H1 (cell line): ENCODE results near the gene LCMT1. TPM values are rescaled to one million over a fixed set of nuclear protein-coding genes. Genes with fewer than 3 reads are reported as not detected.

ENCODE experiments used
- CTCF ChIA-PET: fragments of 300-600 bp; sonication (Branson Sonifier 250); formaldehyde crosslinking; loops from one replicate; lab custom pipeline; 2021; ENCODE audit not compliant: partially characterized antibody; lab: Charles Lee
- POLR2A ChIA-PET: fragments of 300-600 bp; sonication (Branson Sonifier 250); formaldehyde crosslinking; loops from one replicate; lab custom pipeline; 2021; ENCODE audit warnings: inconsistent platforms; ENCODE audit not compliant: partially characterized antibody; lab: Charles Lee
- DNase-seq, 2 experiments: peaks; one replicate each; pipeline versions ENCODE4 v3.0.0 to v3.0.0-alpha.2; 2010 to 2022; ENCODE audit warnings: low spot score in 2 of 2, low read depth in 1 of 2, mixed read lengths in 1 of 2
- FAIRE-seq: peaks from 2 replicates; lab custom pipeline; 2011; peaks lifted over from hg19 to GRCh38; lab: Jason Lieb, UNC
- H2AFZ ChIP-seq: 2 replicates; pipeline ENCODE4 v1.8.1; 2012; ENCODE audit warnings: low read length, inconsistent platforms
- H2AK5ac ChIP-seq: 2 replicates; pipeline ENCODE4 v1.6.1; 2013; ENCODE audit warnings: low read depth, low read length
- H2BK120ac ChIP-seq: replicated peaks from 2 replicates; pipeline ENCODE3; 2013; ENCODE audit warnings: low read depth, low read length, inconsistent platforms
- H2BK12ac ChIP-seq: 2 replicates; pipeline ENCODE4 v1.6.1; 2013; ENCODE audit warnings: low read depth, low read length
- H2BK15ac ChIP-seq: 2 replicates; pipeline ENCODE4 v1.6.1; 2013; ENCODE audit warnings: low read length
- H2BK20ac ChIP-seq: 2 replicates; pipeline ENCODE4 v1.6.1; 2013; ENCODE audit warnings: low read length
- H2BK5ac ChIP-seq: 2 replicates; pipeline ENCODE4 v1.6.1; 2013; ENCODE audit warnings: low read depth, low read length
- H3K14ac ChIP-seq: 2 replicates; pipeline ENCODE4 v1.6.1; 2013; ENCODE audit warnings: inconsistent platforms; ENCODE audit not compliant: insufficient read length
- H3K18ac ChIP-seq: 2 replicates; pipeline ENCODE4 v1.6.1; 2013; ENCODE audit warnings: low read length; ENCODE audit errors: extremely low read depth
- H3K23ac ChIP-seq: 2 replicates; pipeline ENCODE4 v1.6.1; 2013; ENCODE audit warnings: inconsistent platforms; ENCODE audit not compliant: insufficient read length
- H3K23me2 ChIP-seq: 2 replicates; pipeline ENCODE4 v1.6.1; 2013; ENCODE audit warnings: low read depth, low read length
- H3K27ac ChIP-seq: 2 replicates; pipeline ENCODE4 v1.6.1; 2011; ENCODE audit warnings: low read depth, low read length, inconsistent platforms
- H3K27me3 ChIP-seq, 4 experiments: replicated peaks in 1 of 4; 1 replicate in 1 of 4; 2 replicates in 3 of 4; pipeline versions ENCODE4 v1.6.1 to v1.8.1; 2011 to 2013; ENCODE audit warnings: low read length in 3 of 4, mild to moderate bottlenecking in 3 of 4, inconsistent platforms in 2 of 4, mixed read lengths in 2 of 4, moderate library complexity in 1 of 4; ENCODE audit not compliant: control insufficient read depth in 3 of 4, insufficient read depth in 3 of 4; ENCODE audit errors: extremely low read depth in 1 of 4
- H3K36me3 ChIP-seq, 4 experiments: 2 replicates each; pipeline versions ENCODE4 v1.6.1 to v1.8.1; 2011 to 2013; ENCODE audit warnings: mild to moderate bottlenecking in 4 of 4, low read length in 3 of 4, moderate library complexity in 2 of 4, control low read depth in 1 of 4, inconsistent platforms in 1 of 4; ENCODE audit not compliant: insufficient read depth in 4 of 4, control insufficient read depth in 2 of 4
- H3K4ac ChIP-seq: replicated peaks from 2 replicates; pipeline ENCODE3; 2013; ENCODE audit warnings: low read length, low read depth, mixed read lengths, inconsistent platforms; ENCODE audit not compliant: insufficient read length
- H3K4me1 ChIP-seq, 4 experiments: replicated peaks in 1 of 4; 1 replicate in 1 of 4; 2 replicates in 3 of 4; pipeline versions ENCODE4 v1.6.1 to v1.8.1; 2011 to 2013; ENCODE audit warnings: low read length in 3 of 4, inconsistent platforms in 2 of 4, mixed read lengths in 1 of 4; ENCODE audit not compliant: insufficient read depth in 4 of 4, control insufficient read depth in 3 of 4
- H3K4me2 ChIP-seq, 2 experiments: 2 replicates each; pipeline versions ENCODE4 v1.6.1 to v1.8.1; 2011 to 2013; ENCODE audit warnings: low read depth in 2 of 2, low read length in 2 of 2, control low read depth in 1 of 2, inconsistent platforms in 1 of 2, mild to moderate bottlenecking in 1 of 2; ENCODE audit not compliant: insufficient read depth in 1 of 2
- H3K4me3 ChIP-seq, 4 experiments: fragments of 200-600, 300-600 bp in 1 of 4; sonication (generic), shearing (Covaris generic), sonication (Bioruptor Twin) in 1 of 4; 2 replicates each; pipeline versions ENCODE4 v1.5.1 to v1.8.1; 2011 to 2016; ENCODE audit warnings: low read length in 4 of 4, low read depth in 3 of 4, control low read depth in 2 of 4, inconsistent platforms in 2 of 4, mild to moderate bottlenecking in 2 of 4, mixed read lengths in 1 of 4, moderate library complexity in 1 of 4; ENCODE audit not compliant: insufficient read depth in 2 of 4; ENCODE audit errors: extremely low read depth in 1 of 4
- H3K56ac ChIP-seq: replicated peaks from 2 replicates; pipeline ENCODE3; 2013; ENCODE audit warnings: low read depth, mild to moderate bottlenecking, mixed read lengths, low read length, inconsistent platforms; ENCODE audit not compliant: insufficient read length
- H3K79me1 ChIP-seq: 2 replicates; pipeline ENCODE4 v1.6.1; 2013; ENCODE audit warnings: low read depth, low read length, control low read depth
- H3K79me2 ChIP-seq, 2 experiments: 2 replicates each; pipeline versions ENCODE4 v1.6.1 to v1.8.1; 2012 to 2013; ENCODE audit warnings: low read length in 2 of 2, mild to moderate bottlenecking in 2 of 2, inconsistent platforms in 1 of 2; ENCODE audit not compliant: insufficient read depth in 2 of 2, control insufficient read depth in 1 of 2
- H3K9ac ChIP-seq, 4 experiments: replicated peaks in 1 of 4; 1 replicate in 1 of 4; 2 replicates in 3 of 4; pipeline versions ENCODE4 v1.6.1 to v1.8.1; 2011 to 2013; ENCODE audit warnings: low read depth in 3 of 4, low read length in 3 of 4, control low read depth in 2 of 4, mild to moderate bottlenecking in 2 of 4, moderate library complexity in 2 of 4, inconsistent platforms in 1 of 4; ENCODE audit errors: extremely low read depth in 1 of 4
- H3K9me3 ChIP-seq, 2 experiments: 2 replicates each; pipeline versions ENCODE4 v1.6.1 to v1.8.1; 2012 to 2013; ENCODE audit warnings: mild to moderate bottlenecking in 2 of 2, moderate library complexity in 2 of 2, control low read depth in 1 of 2, inconsistent platforms in 1 of 2, low read depth in 1 of 2, low read length in 1 of 2, mixed read lengths in 1 of 2; ENCODE audit not compliant: insufficient read depth in 2 of 2
- H4K20me1 ChIP-seq, 2 experiments: replicated peaks in 1 of 2; 2 replicates each; pipeline versions ENCODE3 to v1.8.1; 2011 to 2013; ENCODE audit warnings: inconsistent platforms in 2 of 2, low read length in 2 of 2, mild to moderate bottlenecking in 1 of 2; ENCODE audit not compliant: insufficient read depth in 2 of 2, control insufficient read depth in 1 of 2
- H4K5ac ChIP-seq: 2 replicates; pipeline ENCODE4 v1.6.1; 2013; ENCODE audit warnings: low read length, low read depth, mixed read lengths, inconsistent platforms; ENCODE audit not compliant: insufficient read length
- H4K8ac ChIP-seq: 2 replicates; pipeline ENCODE4 v1.8.0; 2013; ENCODE audit warnings: mild to moderate bottlenecking, moderate library complexity, low read length, inconsistent platforms; ENCODE audit not compliant: insufficient read depth; ENCODE audit errors: extremely low read depth
- H4K91ac ChIP-seq: replicated peaks from 2 replicates; pipeline ENCODE3; 2013; ENCODE audit warnings: low read length, mixed read lengths, inconsistent platforms; ENCODE audit not compliant: insufficient read length
- EZH2 ChIP-seq: fragments of 200-600 bp; sonication (generic); IDR thresholded peaks from 2 replicates; pipeline ENCODE4 v1.7.1; 2012; ENCODE audit warnings: low read depth, mild to moderate bottlenecking, moderate library complexity, low read length, inconsistent platforms; ENCODE audit not compliant: severe bottlenecking
- KDM4A ChIP-seq: IDR thresholded peaks from one replicate; pipeline ENCODE4 v1.7.1; 2012; ENCODE audit warnings: low read depth, mild to moderate bottlenecking, moderate library complexity, low read length, inconsistent platforms; ENCODE audit not compliant: severe bottlenecking
- SRF ChIP-seq: IDR thresholded peaks from 2 replicates; pipeline ENCODE4 v1.6.1; 2011; ENCODE audit warnings: mild to moderate bottlenecking, low read depth, low read length, moderate library complexity
- USF2 ChIP-seq: IDR thresholded peaks from 2 replicates; pipeline ENCODE4 v1.6.1; 2011; ENCODE audit warnings: low read length, improper control_type of control experiment
- WGBS, 2 experiments: shearing (Covaris generic) in 1 of 2; methylation state at CpG; one replicate each; pipeline versions ENCODE4 v1.1.6 to v1.1.7; 2013 to 2015; ENCODE audit warnings: low lambda C conversion rate in 2 of 2, mixed read lengths in 2 of 2, inconsistent platforms in 1 of 2, low coverage in 1 of 2, missing lambda C conversion rate in 1 of 2; ENCODE audit not compliant: insufficient replicate concordance in 2 of 2, insufficient coverage in 1 of 2, insufficient read length in 1 of 2; ENCODE audit errors: extremely low coverage in 1 of 2, missing lambda C conversion rate in 1 of 2; 5-methylcytosine and 5-hydroxymethylcytosine counted together
- polyA plus RNA-seq, 7 experiments: library from polyadenylated mRNA; depleted of rRNA in 3 of 7; stranded (reverse) in 5 of 7; unstranded in 2 of 7; fragments of >200 nt in 5 of 7; fragments of 200-250 nt in 2 of 7; gene quantifications; 1 replicate in 5 of 7; 2 replicates in 1 of 7; 4 replicates in 1 of 7; pipeline versions ENCODE4 v1.2.1 to v1.2.3, GENCODE V29; 2011 to 2013; ENCODE audit warnings: missing spikeins in 2 of 7, mixed read lengths in 2 of 7
- total RNA-seq: library from RNA; stranded (reverse); fragmentation: NEBNext Ultra II Directional; extraction: Animal tissue kit (Norgen Biotek cat#: 25700); gene quantifications from 2 replicates; pipeline ENCODE4 v1.2.1, GENCODE V29; 2021
- TF ChIP-seq, protein P1 (sequence below): IDR thresholded peaks from 2 replicates; pipeline ENCODE4 v1.6.1; 2012; ENCODE audit warnings: inconsistent platforms

Gene LCMT1
- total and polyA plus RNA-seq, 2 of the 8 experiments (the other 6 are each of a cell fraction or from before 2014, with no cell fraction given): 61.0 to 80.8 TPM

DNA sequence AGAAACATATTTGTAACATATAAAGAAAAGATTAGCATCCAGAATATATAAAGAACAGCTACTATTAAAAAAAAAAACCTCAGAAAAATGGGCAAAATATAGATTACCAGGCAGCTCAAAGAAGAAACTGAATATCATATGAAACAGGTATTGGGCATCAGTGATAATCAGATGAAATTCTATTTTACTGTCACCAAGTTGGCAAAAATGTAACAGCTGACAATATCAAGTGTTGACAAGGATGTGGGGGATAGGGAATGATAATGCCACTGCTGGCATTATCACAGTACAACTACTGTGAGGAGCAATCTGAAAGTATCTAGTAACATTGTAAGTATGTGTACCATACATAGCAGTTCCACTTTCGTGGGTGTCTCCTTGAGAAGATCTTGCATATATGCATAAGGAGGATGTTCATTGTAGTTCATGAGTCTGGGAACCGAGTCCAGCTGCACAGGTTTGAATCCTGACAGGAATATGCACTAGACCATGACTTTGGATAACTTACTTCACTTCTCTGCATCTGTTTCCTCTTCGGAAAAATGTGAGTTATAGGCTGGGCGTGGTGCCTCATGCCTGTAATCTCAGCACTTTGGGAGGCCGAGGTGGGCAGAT lies 50.3 kb downstream of the LCMT1 start:
- Histone ChIP-seq H3K4ac (no peak overlapping the region), H2BK12ac (no peak overlapping the region), H3K18ac (no peak overlapping the region), H3K79me2 (no peaks in the 10 kb centered on the region), H4K5ac (no peak overlapping the region), H3K9me3 (no peaks in the 10 kb centered on the region), H3K14ac (no peak overlapping the region), H3K4me1 (no peaks in the 10 kb centered on the region), H3K27me3 (no peaks in the 10 kb centered on the region), H4K91ac (no peak overlapping the region), H2AK5ac (no peak overlapping the region), H3K27ac (no peak overlapping the region), H4K20me1 (peaks cover 0 to 1% of the 10 kb centered on the region in 2 experiments), H2BK20ac (no peak overlapping the region), H2AFZ (no peak overlapping the region), H4K8ac (no peak overlapping the region), H3K56ac (no peak overlapping the region), H3K4me3 (no peak overlapping the region), H3K79me1 (no peaks in the 10 kb centered on the region), H2BK120ac (no peak overlapping the region), H3K9ac (no peak overlapping the region), H3K36me3 (peaks cover 5 to 55% (median 34%) of the 10 kb centered on the region in 4 experiments), H2BK5ac (no peak overlapping the region)
- ChIA-PET POLR2A (no interaction called here), CTCF (no interaction called here)
- DNase-seq (no peak), FAIRE-seq (no peak)
- no peak for TF ChIP-seq EZH2
- TF ChIP-seq, protein P1, sequence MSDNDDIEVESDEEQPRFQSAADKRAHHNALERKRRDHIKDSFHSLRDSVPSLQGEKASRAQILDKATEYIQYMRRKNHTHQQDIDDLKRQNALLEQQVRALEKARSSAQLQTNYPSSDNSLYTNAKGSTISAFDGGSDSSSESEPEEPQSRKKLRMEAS: no peak
- no peak for TF ChIP-seq KDM4A
- TF ChIP-seq USF2: no peak
- no peak for TF ChIP-seq SRF
- TF ChIP-seq, all 59 proteins: peak for 0
- Histone ChIP-seq H2BK15ac (no peak overlapping the region), H3K4me2 (no peak overlapping the region), H3K23ac (no peak overlapping the region), H3K23me2 (no peaks in the 10 kb centered on the region)
- WGBS, 2 experiments: 95% methylated on average over 5 of the region's 5 CpGs; no CpG with 5 or more reads in 1 of the 2 experiments
